ENCODE results near the gene FAM228B.
"Not testable (repeated sequence)": the region's sequence is repeated elsewhere in the genome, so short reads cannot be mapped to it uniquely, and the experiment has no call there.

Gene FAM228B

GRCh38 chr2:24160761-24161160 is 37.5 kb downstream of the FAM228B start:
- no peak for DNase-seq

GRCh38 chr2:24162494-24162893 is 39.2 kb downstream of the FAM228B start:
- DNase-seq = no peak

GRCh38 chr2:24163186-24163585 is 39.9 kb downstream of the FAM228B start:
- DNase-seq = no peak

- no peak for DNase-seq
These were observed 40.3 kb downstream of the FAM228B start for GRCh38 chr2:24163601-24164000.

- no peak for DNase-seq
These were observed 41.2 kb downstream of the FAM228B start for GRCh38 chr2:24164416-24164973.

DNA sequence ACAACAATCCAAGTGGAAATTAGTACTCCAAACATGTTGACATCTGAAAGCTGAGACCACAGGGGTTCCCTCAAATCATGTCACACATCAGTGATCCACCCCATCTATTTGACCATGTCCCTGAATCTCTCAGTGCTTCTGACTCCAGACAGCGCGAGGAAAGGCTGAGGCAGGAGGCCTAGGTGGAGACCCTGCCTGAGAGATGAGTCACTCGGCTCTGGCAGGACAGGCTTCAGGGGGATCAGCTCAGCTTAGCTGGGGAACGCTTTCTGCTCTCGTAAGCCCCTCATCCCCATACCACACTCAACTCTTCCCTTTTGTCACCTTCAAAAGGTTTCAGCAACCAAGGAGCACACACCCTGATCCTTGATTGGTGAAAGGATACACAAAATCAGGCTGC is 45.8 kb downstream of the FAM228B start:
- no peak for DNase-seq

DNA sequence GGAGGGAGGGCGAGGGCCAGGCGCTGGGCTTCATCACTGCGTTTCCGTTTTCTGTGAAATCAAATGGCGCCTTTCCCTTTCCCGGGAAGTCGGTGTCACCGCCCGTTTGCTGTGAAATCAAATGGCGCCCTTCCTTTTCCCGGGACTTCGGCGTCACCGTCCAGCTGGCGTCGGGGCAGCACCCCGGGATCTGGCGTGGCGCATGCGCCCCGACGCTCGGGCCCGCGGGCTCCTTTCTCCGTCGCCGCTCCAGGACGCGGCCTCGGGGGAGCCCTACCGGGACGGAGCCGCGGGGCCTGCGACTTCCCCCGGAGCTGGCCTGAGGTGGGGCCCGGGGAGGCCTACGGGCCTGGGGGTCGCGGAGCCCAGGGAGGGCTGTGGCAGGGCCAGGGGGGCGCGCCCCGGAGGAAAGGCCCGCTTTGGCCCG is 51.6 kb downstream of the FAM228B start, which contains the start of gene FAM228A:
Gene FAM228A, plus strand, starts transcription at position 203 of the 427 bp plus-strand sequence. CDS start 428 bp downstream, outside the sequence.
- DNase-seq = no peak

DNA sequence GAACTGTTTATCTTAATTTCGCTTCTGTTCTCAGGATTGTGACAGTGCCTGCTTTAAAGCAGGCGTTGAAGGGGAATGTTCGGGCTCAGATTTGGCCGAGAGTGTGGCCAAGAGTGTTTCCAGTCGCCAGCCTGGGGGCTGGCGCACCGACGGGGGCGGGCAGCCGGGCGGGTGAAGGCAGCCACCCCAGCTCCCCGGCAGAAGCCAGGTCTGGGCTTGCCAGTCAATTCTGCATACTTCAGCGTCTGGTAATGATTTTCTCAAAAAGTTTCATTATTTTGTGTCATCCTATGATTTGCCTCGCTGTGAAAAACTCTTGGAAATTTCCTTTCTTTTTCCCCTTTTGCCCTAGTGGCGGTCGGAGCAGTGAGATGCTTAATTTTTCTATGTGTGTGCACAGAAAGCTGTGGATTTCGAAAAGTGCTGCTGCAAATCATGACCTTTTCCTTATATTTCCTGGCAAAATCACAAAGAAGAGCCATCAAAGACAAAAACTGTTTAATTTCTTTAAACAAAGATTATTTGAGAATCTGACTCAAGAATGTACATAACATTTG is 52.4 kb downstream of the FAM228B start:
- DNase-seq = no peak

- DNase-seq = no peak
These were observed 53.1 kb downstream of the FAM228B start for GRCh38 chr2:24176326-24176725.

GRCh38 chr2:24179683-24180082 is 56.4 kb downstream of the FAM228B start:
- no peak for DNase-seq

- no peak for DNase-seq
These were observed 58.6 kb downstream of the FAM228B start for GRCh38 chr2:24181849-24182248.

- DNase-seq = no peak
These were observed 59.2 kb downstream of the FAM228B start for GRCh38 chr2:24182507-24182906.

GRCh38 chr2:24183366-24184069 is 60.2 kb downstream of the FAM228B start:
- no peak for DNase-seq

- DNase-seq = no peak
These were observed 66.3 kb downstream of the FAM228B start for GRCh38 chr2:24189551-24189950.

GRCh38 chr2:24190503-24190902 is 67.2 kb downstream of the FAM228B start:
- DNase-seq = no peak

GRCh38 chr2:24191156-24191555 is 67.9 kb downstream of the FAM228B start:
- DNase-seq = no peak

GRCh38 chr2:24191848-24192247 is 68.6 kb downstream of the FAM228B start:
- DNase-seq = no peak

GRCh38 chr2:24197213-24197612 is 73.9 kb downstream of the FAM228B start:
- DNase-seq = not testable (repeated sequence)

GRCh38 chr2:24199968-24200590 is 76.8 kb downstream of the FAM228B start:
- no peak for DNase-seq

GRCh38 chr2:24200799-24201198 is 77.5 kb downstream of the FAM228B start:
- DNase-seq = no peak

GRCh38 chr2:24203029-24203786 is 79.9 kb downstream of the FAM228B start:
- DNase-seq = no peak

- no peak for DNase-seq
These were observed 80.5 kb downstream of the FAM228B start for GRCh38 chr2:24203787-24204150.

DNA sequence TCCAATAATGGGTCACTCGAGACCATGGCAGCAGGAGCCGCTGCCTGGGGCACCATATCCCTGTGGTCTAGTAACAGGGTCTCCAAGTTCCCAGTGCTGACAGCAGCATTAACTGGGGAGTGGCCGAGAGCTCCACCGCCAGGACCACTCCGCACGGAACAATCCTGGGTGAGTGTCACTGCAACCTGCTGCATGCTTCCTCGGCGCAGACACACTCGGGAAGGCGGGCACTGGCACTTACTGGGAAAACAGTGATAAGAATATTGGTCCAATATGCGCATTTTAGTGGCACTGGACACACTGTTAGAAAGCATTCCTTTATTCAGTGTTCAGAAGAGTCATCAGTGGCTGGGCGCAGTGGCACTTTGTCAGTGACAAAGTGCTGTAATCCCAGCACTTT is 81.2 kb downstream of the FAM228B start:
- no peak for DNase-seq
